SK-N-SH (cell line): ENCODE results near the gene LARGE2. TPM values are rescaled to one million over a fixed set of nuclear protein-coding genes. Genes with fewer than 3 reads are reported as not detected.

Experiments
- CTCF ChIA-PET: fragments of 300-600, 350-600 bp; formaldehyde crosslinking; extraction: SDS; loops from one replicate; lab custom pipeline; 2021; lab: Yijun Ruan, JAX
- POLR2A ChIA-PET: fragments of 350-600 bp; sonication (Branson Sonifier 250); formaldehyde crosslinking; extraction: SDS; loops from one replicate; lab custom pipeline; 2020; ENCODE audit warnings: antibody characterized with exemption, inconsistent platforms; lab: Yijun Ruan, JAX
- DNase-seq: peaks from one replicate; pipeline ENCODE4 v3.0.0; 2012
- H2AFZ ChIP-seq: fragments of 200-600 bp; sonication (generic); 2 replicates; pipeline ENCODE4 v1.8.1; 2016; ENCODE audit warnings: antibody characterized with exemption, mild to moderate bottlenecking, low read depth
- H3F3A ChIP-seq: fragments of 200-600 bp; sonication (generic); replicated peaks from 2 replicates; pipeline ENCODE3; 2016; ENCODE audit warnings: antibody characterized with exemption, mild to moderate bottlenecking; ENCODE audit not compliant: insufficient read depth
- H3K27ac ChIP-seq, 2 experiments: fragments of 200-500 bp in 1 of 2; fragments of 200-600 bp in 1 of 2; sonication (Bioruptor generic) in 1 of 2; sonication (generic), shearing (Covaris generic) in 1 of 2; 2 replicates each; pipeline versions ENCODE4 v1.5.1 to v1.6.1; 2014 to 2016; ENCODE audit warnings: low read depth in 2 of 2, inconsistent platforms in 1 of 2, low read length in 1 of 2, mild to moderate bottlenecking in 1 of 2, mixed read lengths in 1 of 2
- H3K27me3 ChIP-seq: fragments of 200-600 bp; sonication (generic), shearing (Covaris generic); 2 replicates; pipeline ENCODE4 v1.6.1; 2016; ENCODE audit warnings: mixed run types; ENCODE audit not compliant: insufficient read depth
- H3K36me3 ChIP-seq, 2 experiments: fragments of 200-500 bp in 1 of 2; fragments of 200-600 bp in 1 of 2; sonication (Bioruptor generic) in 1 of 2; sonication (generic) in 1 of 2; replicated peaks in 1 of 2; 2 replicates each; pipeline versions ENCODE3 to v1.5.1; 2014 to 2016; ENCODE audit warnings: low read length in 1 of 2, mild to moderate bottlenecking in 1 of 2; ENCODE audit not compliant: insufficient read depth in 2 of 2, control insufficient read depth in 1 of 2
- H3K4me1 ChIP-seq, 2 experiments: fragments of 200-500 bp in 1 of 2; fragments of 200-600 bp in 1 of 2; sonication (Bioruptor generic) in 1 of 2; sonication (generic), shearing (Covaris generic) in 1 of 2; 2 replicates each; pipeline versions ENCODE4 v1.5.1 to v1.6.1; 2014 to 2016; ENCODE audit warnings: low read depth in 1 of 2, low read length in 1 of 2, mixed run types in 1 of 2; ENCODE audit not compliant: insufficient read depth in 2 of 2, control insufficient read depth in 1 of 2
- H3K4me2 ChIP-seq: fragments of 200-600 bp; sonication (generic), shearing (Covaris generic); 2 replicates; pipeline ENCODE4 v1.6.1; 2017; ENCODE audit warnings: mixed run types
- H3K4me3 ChIP-seq, 2 experiments: fragments of 200-500 bp in 1 of 2; fragments of 200-600 bp in 1 of 2; sonication (Bioruptor generic) in 1 of 2; sonication (generic), shearing (Covaris generic) in 1 of 2; 2 replicates each; pipeline versions ENCODE4 v1.5.1 to v1.8.1; 2014 to 2016; ENCODE audit warnings: low read depth in 2 of 2, inconsistent platforms in 1 of 2, low read length in 1 of 2, mild to moderate bottlenecking in 1 of 2, mixed read lengths in 1 of 2, moderate library complexity in 1 of 2
- H3K79me2 ChIP-seq: fragments of 200-600 bp; sonication (generic); 2 replicates; pipeline ENCODE4 v1.8.1; 2017; ENCODE audit warnings: mild to moderate bottlenecking; ENCODE audit not compliant: insufficient read depth
- H3K9ac ChIP-seq: fragments of 200-600 bp; sonication (generic); 2 replicates; pipeline ENCODE4 v1.6.1; 2017; ENCODE audit warnings: mixed run types
- H3K9me2 ChIP-seq: fragments of 200-600 bp; sonication (generic); 2 replicates; pipeline ENCODE4 v1.6.1; 2017; ENCODE audit warnings: mixed run types
- H3K9me3 ChIP-seq: fragments of 200-600 bp; sonication (generic); 2 replicates; pipeline ENCODE4 v1.6.1; 2017; ENCODE audit warnings: mixed run types, mild to moderate bottlenecking, moderate library complexity
- H4K20me1 ChIP-seq: fragments of 200-600 bp; sonication (generic); 2 replicates; pipeline ENCODE4 v1.6.1; 2017; ENCODE audit warnings: mild to moderate bottlenecking, mixed run types; ENCODE audit not compliant: insufficient read depth
- CHD2 ChIP-seq: fragments of 150-350 bp; IDR thresholded peaks from 2 replicates; pipeline ENCODE4 v1.6.1; 2018; ENCODE audit warnings: low read length; ENCODE audit not compliant: partially characterized antibody
- CTCF ChIP-seq: fragments of 200-600 bp; sonication (generic); IDR thresholded peaks from 2 replicates; pipeline ENCODE4 v1.6.1; 2017; ENCODE audit warnings: antibody characterized with exemption, mild to moderate bottlenecking, moderate library complexity
- ELF1 ChIP-seq: IDR thresholded peaks from 2 replicates; pipeline ENCODE4 v1.4.0; 2012
- EP300 ChIP-seq, 2 experiments: IDR thresholded peaks; 2 replicates each; pipeline versions ENCODE4 v1.4.0 to v1.6.1; 2012; ENCODE audit warnings: borderline replicate concordance in 1 of 2, low read depth in 1 of 2, low read length in 1 of 2
- EZH2phosphoT487 ChIP-seq: fragments of 200-600 bp; sonication (generic); IDR thresholded peaks from 2 replicates; pipeline ENCODE4 v1.6.1; 2017; ENCODE audit warnings: low read depth, mixed run types, mild to moderate bottlenecking, antibody characterized with exemption, moderate library complexity, borderline replicate concordance
- FOXJ3 ChIP-seq: sonication (generic); formaldehyde crosslinking; IDR thresholded peaks from 2 replicates; pipeline ENCODE4 v1.5.1; 2020; ENCODE audit warnings: mild to moderate bottlenecking, missing genetic modification reagents
- GATA2 ChIP-seq: sonication (generic); formaldehyde crosslinking; IDR thresholded peaks from 2 replicates; pipeline ENCODE4 v1.5.0; 2020; ENCODE audit warnings: mild to moderate bottlenecking, missing genetic modification reagents
- JUND ChIP-seq: IDR thresholded peaks from 2 replicates; pipeline ENCODE4 v1.4.0; 2012
- MEF2A ChIP-seq: IDR thresholded peaks from 2 replicates; pipeline ENCODE4 v1.4.0; 2012; ENCODE audit warnings: low read depth, borderline replicate concordance
- MXI1 ChIP-seq: IDR thresholded peaks from 2 replicates; pipeline ENCODE4 v1.6.1; 2012; ENCODE audit warnings: mild to moderate bottlenecking, low read depth, low read length, improper control_type of control experiment
- NFIC ChIP-seq: IDR thresholded peaks from 2 replicates; pipeline ENCODE4 v1.4.0; 2012; ENCODE audit warnings: borderline replicate concordance
- PBX3 ChIP-seq: IDR thresholded peaks from 2 replicates; pipeline ENCODE4; 2012
- POLR2AphosphoS5 ChIP-seq: IDR thresholded peaks from 2 replicates; pipeline ENCODE4 v1.6.1; 2012; ENCODE audit warnings: low read depth, low read length
- RCOR1 ChIP-seq: fragments of 150-350 bp; IDR thresholded peaks from 2 replicates; pipeline ENCODE4 v1.6.1; 2017; ENCODE audit warnings: antibody characterized with exemption, low read length
- REST ChIP-seq: IDR thresholded peaks from 2 replicates; pipeline ENCODE4 v1.6.1; 2012; ENCODE audit warnings: mild to moderate bottlenecking, low read depth, low read length, moderate library complexity
- RXRA ChIP-seq: IDR thresholded peaks from 2 replicates; pipeline ENCODE4 v1.4.0; 2012; ENCODE audit warnings: low read depth, mild to moderate bottlenecking, borderline replicate concordance
- TCF12 ChIP-seq: IDR thresholded peaks from 2 replicates; pipeline ENCODE4 v1.4.0; 2012
- WGBS: methylation state at CpG from one replicate; pipeline ENCODE4 v1.1.6; 2017; ENCODE audit warnings: low lambda C conversion rate; 5-methylcytosine and 5-hydroxymethylcytosine counted together
- polyA plus RNA-seq, 3 experiments: library from polyadenylated mRNA; depleted of rRNA; stranded (reverse); fragments of >200 nt; gene quantifications; 2 replicates each; pipeline ENCODE4 v1.2.3, GENCODE V29; 2012

LARGE2 gene
- polyA plus RNA-seq, 1 of the 3 experiments (the other 2 are of a cell fraction) = 2.4 TPM

- TF ChIP-seq ELF1 = 0 out of 2 replicates have a peak, but pooled peaks have one; percentile 33
- TF ChIP-seq EP300 (IDR thresholded peaks at IDR 0.05; ENCODE audit: borderline replicate concordance in 1 of 2, low read depth in 1 of 2, low read length in 1 of 2) = peak; percentile 43 to 47; a peak in 3 of 4 replicates
- TF ChIP-seq JUND = peak; percentile 95
- TF ChIP-seq CTCF = no peak
- peak; percentile 29; the same call in 1 of the 2 replicates for TF ChIP-seq MEF2A
- TF ChIP-seq RXRA = no peak; the same call in 1 of the 2 replicates
These were observed 42.4 kb upstream of the LARGE2 start (continued) for GRCh38 chr11:45879803-45880686.

GRCh38 chr11:45880772-45881570, 41.5 kb upstream of the LARGE2 start:
- H3K79me2 ChIP-seq = no peaks in the 10 kb centered on the region
- peak; percentile 83 for DNase-seq
- H3K4me2 ChIP-seq = peak overlapping the region; percentile 31; the same call in 1 of the 2 replicates
- 53% methylated on average over 10 of the region's 15 CpGs for WGBS
- H2AFZ ChIP-seq = no peak overlapping the region
- peaks cover 24 to 51% of the 10 kb centered on the region in 2 experiments for H3K4me1 ChIP-seq
- no peak for TF ChIP-seq JUND
- TF ChIP-seq PBX3 = peak; percentile 14; the same call in 1 of the 2 replicates
- no peak for TF ChIP-seq CTCF
- peak; percentile 65 for TF ChIP-seq NFIC
- peak; percentile 67 for TF ChIP-seq GATA2 (CRISPR knock-in tag)
- TF ChIP-seq EP300 (IDR thresholded peaks at IDR 0.05; ENCODE audit: borderline replicate concordance in 1 of 2, low read depth in 1 of 2, low read length in 1 of 2) = peak in 1 of 2 experiments; percentile 82; a peak in 1 of 4 replicates
- no peak for TF ChIP-seq EZH2phosphoT487
- 0 out of 2 replicates have a peak, but pooled peaks have one; percentile 24 for TF ChIP-seq POLR2AphosphoS5
- TF ChIP-seq REST = 0 out of 2 replicates have a peak, but pooled peaks have one; percentile 38
- peak; percentile 74 for TF ChIP-seq CHD2
- peak; percentile 29; the same call in 1 of the 2 replicates for TF ChIP-seq FOXJ3
- peak; percentile 78 for TF ChIP-seq MXI1
- TF ChIP-seq TCF12 = peak; percentile 74
- peak; percentile 72; the same call in 1 of the 2 replicates for TF ChIP-seq RCOR1
- no peak overlapping the region for H3K4me3 ChIP-seq
- H3K27me3 ChIP-seq = no peaks in the 10 kb centered on the region
- ChIA-PET CTCF (interaction anchor here (0.8 to 3.7 kb wide), 14 partner anchors 8 to 435 kb away, joined by 3 to 20 read pairs (median 5); no protein-coding TSS in a partner anchor), POLR2A (interaction anchor here (0.9 to 1.8 kb wide), 3 partner anchors 16 to 37 kb away, joined by 4 to 5 read pairs (median 4); partner anchors contain the start of gene PEX16)
- H3K9ac ChIP-seq = no peak overlapping the region
- peaks cover 12% of the 10 kb centered on the region for H3F3A ChIP-seq
- peaks cover 24% of the 10 kb centered on the region for H4K20me1 ChIP-seq
- peak overlapping the region; percentile 74 to 97; a peak in 3 of 4 replicates for H3K27ac ChIP-seq
- H3K9me3 ChIP-seq = no peaks in the 10 kb centered on the region
- H3K9me2 ChIP-seq = no peaks in the 10 kb centered on the region
- H3K36me3 ChIP-seq = peaks cover 11 to 25% of the 10 kb centered on the region in 2 experiments
